K562 (cell line): ENCODE results near the gene MAPRE2. TPM values are rescaled to one million over a fixed set of nuclear protein-coding genes. Genes with fewer than 3 reads are reported as not detected.

Experiments used
- ARID2 ChIP-seq: fragments of 450-650 bp; IDR thresholded peaks from 2 replicates; pipeline ENCODE4 v1.6.1; 2017; ENCODE audit warnings: antibody characterized with exemption, mild to moderate bottlenecking
- BRD9 ChIP-seq: fragments of 450-650 bp; IDR thresholded peaks from 2 replicates; pipeline ENCODE4 v1.6.1; 2018; ENCODE audit warnings: low read depth; ENCODE audit not compliant: partially characterized antibody
- CTCF ChIP-seq, 3 experiments: IDR thresholded peaks in 2 of 3; conservative IDR thresholded peaks in 1 of 3; 2 replicates each; pipeline ENCODE4 v1.5.1; 2011 to 2012; ENCODE audit warnings: low read length in 3 of 3, mild to moderate bottlenecking in 3 of 3, control low read depth in 2 of 3, improper control_type of control experiment in 1 of 3, inconsistent platforms in 1 of 3, low read depth in 1 of 3, mixed read lengths in 1 of 3, moderate library complexity in 1 of 3; ENCODE audit not compliant: insufficient read depth in 2 of 3
- DNMT1 ChIP-seq: fragments of 450-650 bp; IDR thresholded peaks from 2 replicates; pipeline ENCODE4 v1.6.1; 2016; ENCODE audit warnings: antibody characterized with exemption, mild to moderate bottlenecking
- RBM25 ChIP-seq: fragments of 200-400 bp; formaldehyde crosslinking; IDR thresholded peaks from 2 replicates; pipeline ENCODE4 v1.6.1; 2018; ENCODE audit warnings: low read length, low read depth, moderate library complexity; ENCODE audit not compliant: severe bottlenecking
- RUNX1 ChIP-seq: sonication (generic); IDR thresholded peaks from 2 replicates; pipeline ENCODE4 v1.6.1; 2016; ENCODE audit warnings: antibody characterized with exemption, low read depth
- SIN3B ChIP-seq: fragments of 450-650 bp; IDR thresholded peaks from 2 replicates; pipeline ENCODE4 v1.6.1; 2017; ENCODE audit warnings: low read depth, mild to moderate bottlenecking, moderate library complexity
- THAP12 ChIP-seq: fragments of 250-450 bp; sonication (Bioruptor Pico); IDR thresholded peaks from 2 replicates; pipeline ENCODE4 v1.9.0; 2021; ENCODE audit warnings: mild to moderate bottlenecking, inconsistent platforms
- ZMIZ1 ChIP-seq, 2 experiments: fragments of 150-350 bp in 1 of 2; IDR thresholded peaks; 2 replicates each; pipeline ENCODE4 v1.6.1; 2012 to 2016; ENCODE audit warnings: low read depth in 2 of 2, low read length in 2 of 2, mild to moderate bottlenecking in 1 of 2, moderate library complexity in 1 of 2
- polyA plus RNA-seq, 8 experiments: library from polyadenylated mRNA; depleted of rRNA in 4 of 8; stranded (reverse) in 5 of 8; unstranded in 3 of 8; fragments of >200 nt; fragmentation: Nextera tagmentation in 2 of 8; fragmentation: Illumina TruSeq in 1 of 8; extraction: Ambion mirVana in 2 of 8; extraction: Trizol in 1 of 8; gene quantifications; 2 replicates each; pipeline versions ENCODE4 v1.2.1 to v1.2.3, GENCODE V29; 2011 to 2014; ENCODE audit warnings: inconsistent platforms in 1 of 8, missing spikeins in 1 of 8
- total RNA-seq, 7 experiments: library from RNA; depleted of rRNA in 6 of 7; stranded (reverse); fragments of >200 nt in 6 of 7; fragmentation: Illumina TruSeq in 2 of 7; extraction: Trizol in 2 of 7; gene quantifications; 2 replicates each; pipeline versions ENCODE4 v1.2.1 to v1.2.3, GENCODE V29; 2011 to 2021; ENCODE audit warnings: low replicate concordance in 1 of 7

MAPRE2 gene
- total and polyA plus RNA-seq, 9 of the 15 experiments (the other 6 are each of a cell fraction or from before 2014, with no cell fraction given), result 32.3 to 70.7 (median 40.7) TPM

DNA sequence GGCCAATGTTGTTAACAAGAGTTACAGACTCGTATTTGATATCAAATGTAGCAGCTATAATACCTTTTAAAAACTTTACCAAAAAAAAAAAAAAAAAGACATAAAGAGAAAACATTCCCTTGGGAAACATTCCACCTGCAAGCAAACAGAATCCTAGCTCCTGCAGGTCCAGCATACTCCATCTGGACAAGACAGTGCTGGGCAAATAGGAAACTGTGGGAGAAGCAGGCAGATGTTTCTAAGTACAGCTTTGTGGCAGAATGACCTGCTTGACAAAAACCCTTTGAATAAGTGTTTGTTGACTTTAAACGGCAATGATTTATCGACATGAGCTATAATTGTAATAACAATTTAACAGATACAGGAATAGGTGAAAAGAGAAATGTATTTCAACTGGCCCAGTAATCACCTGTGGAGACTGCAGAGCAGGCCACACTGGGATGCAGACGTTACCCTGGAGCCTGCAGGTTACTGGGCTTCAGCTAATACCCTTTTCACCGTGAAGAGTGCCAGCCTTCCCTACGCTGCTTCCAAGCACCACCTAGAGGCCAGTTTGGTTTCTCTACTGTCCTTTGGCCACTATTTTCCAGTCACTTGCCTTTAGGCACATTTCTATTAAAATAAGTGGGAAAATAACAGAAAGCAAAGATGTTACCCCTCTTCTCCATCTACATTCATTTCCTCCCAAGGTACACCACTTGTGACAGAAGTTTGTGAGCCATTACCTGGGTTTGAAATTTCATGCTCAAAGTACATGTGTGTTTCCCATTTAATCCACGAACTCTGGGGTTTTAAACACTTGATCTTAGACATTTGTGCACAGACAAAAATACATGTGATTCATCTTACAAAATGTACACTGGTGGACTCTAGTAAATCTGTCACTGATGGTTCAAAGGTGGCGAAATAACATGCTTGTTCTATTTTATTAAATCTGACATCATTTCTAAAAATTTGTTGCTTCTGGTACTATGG lies 102.7 kb downstream of the MAPRE2 start (continued):
- TF ChIP-seq BRD9 (peak; percentile 36), ARID2 (peak; percentile 82; the same call in 1 of the 2 replicates), THAP12 (CRISPR knock-in tag) (no peak), ZMIZ1 (IDR thresholded peaks at IDR 0.05; ENCODE audit: low read depth in 2 of 2, low read length in 2 of 2) (0 out of 4 replicates have a peak, but pooled peaks of 1 of the 2 experiments have one; percentile 22), RBM25 (no peak), CTCF (IDR thresholded peaks at IDR 0.05 in 2 of 3, conservative IDR thresholded peaks at IDR 0.05 in 1 of 3; ENCODE audit: insufficient read depth in 2 of 3, low read depth in 1 of 3, low read length in 3 of 3) (peak; percentile 87 to 94 (median 89)), RUNX1 (no peak), DNMT1 (0 out of 2 replicates have a peak, but pooled peaks have one; percentile 38), SIN3B (0 out of 2 replicates have a peak, but pooled peaks have one; percentile 17)
